ENCODE results near the gene CEACAM6. TPM values are rescaled to one million over a fixed set of nuclear protein-coding genes. Genes with fewer than 3 reads are reported as not detected.

Gene CEACAM6
- total and polyA plus RNA-seq, 9 of the 15 experiments (the other 6 are each of a cell fraction or from before 2014, with no cell fraction given), result 0.24 TPM; not detected in 8

GRCh38 chr19:41783612-41784011 lies 28.3 kb downstream of the CEACAM6 start:
- intact Hi-C loops (cut with micrococcal nuclease) (no loop called here), in situ Hi-C loops (cut with MboI) (no loop called here)
- Histone ChIP-seq H3K4me3 (no peak overlapping the region), H2AFZ (ENCODE audit: low read depth, low read length) (no peak overlapping the region), H4K20me1 (replicated peaks; ENCODE audit: control insufficient read depth, insufficient read depth, low read length) (0 out of 2 replicates have a peak, but pooled peaks cover 4% of the 10 kb centered on the region), H3K4me1 (replicated peaks in 1 of 2; ENCODE audit: control insufficient read depth in 2 of 2, insufficient read depth in 2 of 2, low read length in 2 of 2) (no peaks in the 10 kb centered on the region), H3K9me3 (replicated peaks; ENCODE audit: control insufficient read depth, insufficient read depth, low read depth, low read length) (no peaks in the 10 kb centered on the region), H3K27me3 (ENCODE audit: control insufficient read depth in 2 of 2, insufficient read depth in 2 of 2, low read length in 2 of 2) (peaks cover 14 to 28% of the 10 kb centered on the region in 2 experiments), H3K9ac (ENCODE audit: insufficient read depth in 1 of 2, low read depth in 2 of 2, low read length in 2 of 2) (no peak overlapping the region), H3K9me1 (ENCODE audit: control insufficient read depth, insufficient read depth, low read length) (no peaks in the 10 kb centered on the region), H3K4me2 (ENCODE audit: insufficient read depth, low read length) (no peak overlapping the region), H3K79me2 (ENCODE audit: control insufficient read depth, insufficient read depth, low read length) (no peaks in the 10 kb centered on the region), H3K36me3 (ENCODE audit: control insufficient read depth, insufficient read depth, low read length) (no peaks in the 10 kb centered on the region), H3K27ac (ENCODE audit: extremely low read depth, low read depth, low read length) (no peak overlapping the region)
- 0% methylated on average over 5 of the region's 5 CpGs for WGBS (ENCODE audit: insufficient coverage, low coverage, missing lambda C conversion rate)
- TF ChIP-seq HNRNPH1 (optimal IDR thresholded peaks at IDR 0.05; ENCODE audit: low read depth, low read length) (no peak), PREB (CRISPR knock-in tag; IDR thresholded peaks at IDR 0.05) (no peak), PYGO2 (tag; IDR thresholded peaks at IDR 0.05) (no peak), SNRNP70 (optimal IDR thresholded peaks at IDR 0.05; ENCODE audit: low read depth, low read length) (no peak), STAG1 (CRISPR knock-in tag; IDR thresholded peaks at IDR 0.05; ENCODE audit: borderline replicate concordance) (no peak), HDAC6 (IDR thresholded peaks at IDR 0.05; ENCODE audit: low read depth, low read length) (no peak), CCNT2 (IDR thresholded peaks at IDR 0.05; ENCODE audit: borderline replicate concordance, extremely low read depth, insufficient read length, low read depth, low read length) (no peak), FOXJ2 (tag; IDR thresholded peaks at IDR 0.05) (no peak), ZNF436 (CRISPR knock-in tag; IDR thresholded peaks at IDR 0.05) (no peak), KHSRP (IDR thresholded peaks at IDR 0.05) (no peak), BRD9 (IDR thresholded peaks at IDR 0.05; ENCODE audit: low read depth, partially characterized antibody) (no peak), RNF219 (CRISPR knock-in tag; IDR thresholded peaks at IDR 0.05) (no peak), E2F8 (IDR thresholded peaks at IDR 0.05; ENCODE audit: low read depth, partially characterized antibody) (no peak), ZNF717 (CRISPR knock-in tag; IDR thresholded peaks at IDR 0.05) (no peak), U2AF1 (optimal IDR thresholded peaks at IDR 0.05; ENCODE audit: low read depth, low read length) (no peak)
- ATAC-seq (no peak), DNase-seq (ENCODE audit: extremely low read depth in 1 of 4, low spot score in 3 of 4) (no peak), FAIRE-seq (no peak)
- ChIA-PET CTCF (ENCODE audit: low intra/inter-chr PET ratio) (no interaction called here), POLR2A (interaction anchor here (0.9 kb wide), 1 partner anchor 10 kb away, joined by 4 read pairs; no protein-coding TSS in a partner anchor)
- BruUV-seq (replicated peaks), result no TSS peak
